A673 (cell line): Measurements from ENCODE around the gene IL18. TPM values are rescaled to one million over a fixed set of nuclear protein-coding genes. Genes with fewer than 3 reads are reported as not detected.

Source experiments
- BruUV-seq: library from RNA; stranded (reverse); fragments of 400-500 nt; replicated peaks from 2 replicates; lab custom pipeline; 2021; lab: Mats Ljungman, UMichigan
- CTCF ChIA-PET: fragments of 300-600 bp; sonication (Branson Sonifier 250); formaldehyde crosslinking; loops from one replicate; lab custom pipeline; 2022; ENCODE audit warnings: antibody characterized with exemption; lab: Charles Lee
- POLR2A ChIA-PET: fragments of 300-600 bp; sonication (Branson Sonifier 250); formaldehyde crosslinking; loops from one replicate; lab custom pipeline; 2022; ENCODE audit warnings: antibody characterized with exemption; ENCODE audit not compliant: low non-redundant PET; lab: Charles Lee
- DNase-seq: peaks from one replicate; pipeline ENCODE4 v3.0.0-alpha.2; 2015; ENCODE audit warnings: low spot score
- H3K27ac ChIP-seq: fragments of 200-600 bp; sonication (generic); 2 replicates; pipeline ENCODE4 v1.5.1; 2016; ENCODE audit warnings: mixed run types, low read depth, mild to moderate bottlenecking, mixed read lengths, antibody characterized with exemption, low read length; ENCODE audit not compliant: poor library complexity, severe bottlenecking
- H3K27me3 ChIP-seq: fragments of 200-600 bp; sonication (generic); replicated peaks from 2 replicates; pipeline ENCODE4 v1.6.1; 2017; ENCODE audit warnings: mixed run types, low read depth, mild to moderate bottlenecking, mixed read lengths, antibody characterized with exemption, low read length; ENCODE audit not compliant: insufficient read depth, poor library complexity
- H3K36me3 ChIP-seq: fragments of 200-600 bp; sonication (generic); 2 replicates; pipeline ENCODE4 v1.6.1; 2016; ENCODE audit warnings: mixed run types, mild to moderate bottlenecking, mixed read lengths, antibody characterized with exemption, low read length; ENCODE audit not compliant: insufficient read depth, poor library complexity, severe bottlenecking
- H3K4me1 ChIP-seq: fragments of 200-600 bp; sonication (generic); 2 replicates; pipeline ENCODE4 v1.6.1; 2017; ENCODE audit warnings: mixed run types, mild to moderate bottlenecking, mixed read lengths, antibody characterized with exemption, low read length; ENCODE audit not compliant: insufficient read depth, poor library complexity, severe bottlenecking
- H3K4me3 ChIP-seq: fragments of 200-600 bp; sonication (generic); 2 replicates; pipeline ENCODE4 v1.5.1; 2016; ENCODE audit warnings: low read depth, mixed run types, mild to moderate bottlenecking, mixed read lengths, low read length; ENCODE audit not compliant: poor library complexity, severe bottlenecking
- H3K9me3 ChIP-seq: fragments of 200-600 bp; sonication (generic); 2 replicates; pipeline ENCODE4 v1.6.1; 2016; ENCODE audit warnings: mixed run types, low read depth, mild to moderate bottlenecking, mixed read lengths, antibody characterized with exemption, low read length; ENCODE audit not compliant: poor library complexity, severe bottlenecking
- CTCF ChIP-seq: fragments of 300-800, 200-600 bp; sonication (generic); conservative IDR thresholded peaks from 2 replicates; pipeline ENCODE4 v1.5.1; 2017; ENCODE audit warnings: low read depth, mild to moderate bottlenecking, antibody characterized with exemption, low read length, moderate library complexity, mixed read lengths
- EZH2 ChIP-seq: fragments of 200-600 bp; sonication (generic); IDR thresholded peaks from 2 replicates; pipeline ENCODE4 v1.6.1; 2017; ENCODE audit warnings: borderline replicate concordance, low read depth, mild to moderate bottlenecking, mixed read lengths, antibody characterized with exemption, low read length; ENCODE audit not compliant: poor library complexity, severe bottlenecking
- intact Hi-C: fragments of 100-400 bp; cut with micrococcal nuclease; formaldehyde crosslinking; loops from one replicate; pipeline ENCODE4 v1.10.0; 2022; ENCODE audit not compliant: unreplicated experiment
- total RNA-seq: library from RNA; stranded (reverse); gene quantifications from 2 replicates; pipeline ENCODE4 v1.2.3, GENCODE V29; 2021

Gene IL18
- total RNA-seq, 1 experiment from 2014 or later: not detected

GRCh38 chr11:112160091-112160848 lies 3.6 kb downstream of the IL18 start:
- ChIA-PET CTCF (no interaction called here), POLR2A (no interaction called here)
- no peak overlapping the region for H3K27ac ChIP-seq
- H3K36me3 ChIP-seq: no peaks in the 10 kb centered on the region
- no peak for DNase-seq
- peaks cover 7% of the 10 kb centered on the region for H3K4me1 ChIP-seq
- H3K4me3 ChIP-seq: no peak overlapping the region
- intact Hi-C loops: no loop called here
- no peaks in the 10 kb centered on the region for H3K27me3 ChIP-seq
- no peak for TF ChIP-seq CTCF
- TF ChIP-seq EZH2: no peak
- H3K9me3 ChIP-seq: no peaks in the 10 kb centered on the region
- BruUV-seq: no TSS peak

GRCh38 chr11:112159098-112160065 lies 4.5 kb downstream of the IL18 start:
- no peak overlapping the region for H3K27ac ChIP-seq
- no TSS peak for BruUV-seq
- H3K36me3 ChIP-seq: no peaks in the 10 kb centered on the region
- TF ChIP-seq EZH2: no peak
- TF ChIP-seq CTCF: no peak
- H3K4me1 ChIP-seq: peaks cover 7% of the 10 kb centered on the region
- intact Hi-C loops: no loop called here
- no peak overlapping the region for H3K4me3 ChIP-seq
- DNase-seq: no peak
- no peaks in the 10 kb centered on the region for H3K27me3 ChIP-seq
- no peaks in the 10 kb centered on the region for H3K9me3 ChIP-seq
- CTCF ChIA-PET: no interaction called here
- POLR2A ChIA-PET: no interaction called here

GRCh38 chr11:112156956-112157766 lies 6.7 kb downstream of the IL18 start:
- intact Hi-C loops: no loop called here
- Histone ChIP-seq H3K4me1 (peaks cover 7% of the 10 kb centered on the region), H3K4me3 (no peak overlapping the region), H3K27ac (no peak overlapping the region), H3K9me3 (no peaks in the 10 kb centered on the region), H3K36me3 (no peaks in the 10 kb centered on the region), H3K27me3 (no peaks in the 10 kb centered on the region)
- TF ChIP-seq EZH2 (no peak), CTCF (no peak)
- ChIA-PET CTCF (no interaction called here), POLR2A (no interaction called here)
- no TSS peak for BruUV-seq
- DNase-seq: peak; percentile 70
